Measurements from ENCODE around the gene ARMS2.

GRCh38 chr10:122498521-122498920, 44.1 kb downstream of the ARMS2 start:
- no peak for TF ChIP-seq CTCF (conservative IDR thresholded peaks at IDR 0.05; ENCODE audit: low read depth, low read length)
- TF ChIP-seq EZH2phosphoT487 (IDR thresholded peaks at IDR 0.05; ENCODE audit: borderline replicate concordance, low read length), result no peak
